Skeletal muscle satellite cell (primary cell): ENCODE measurements around the gene MMEL1.

Experiments
- H3K27me3 ChIP-seq: 2 replicates; pipeline ENCODE4 v1.7.0; 2013; ENCODE audit warnings: low read length; ENCODE audit not compliant: control insufficient read depth, insufficient read depth
- H3K36me3 ChIP-seq: 2 replicates; pipeline ENCODE4 v1.7.0; 2013; ENCODE audit warnings: mild to moderate bottlenecking, control low read depth, low read length; ENCODE audit not compliant: insufficient read depth
- H3K4me1 ChIP-seq: 2 replicates; pipeline ENCODE4 v1.7.0; 2013; ENCODE audit warnings: low read length; ENCODE audit not compliant: control insufficient read depth, insufficient read depth
- H3K4me2 ChIP-seq: 2 replicates; pipeline ENCODE4 v1.7.0; 2013; ENCODE audit warnings: mild to moderate bottlenecking, low read length
- H3K4me3 ChIP-seq: 2 replicates; pipeline ENCODE4 v1.7.0; 2013; ENCODE audit warnings: low read length
- H3K9ac ChIP-seq: 2 replicates; pipeline ENCODE4 v1.7.0; 2013; ENCODE audit warnings: mild to moderate bottlenecking, low read depth, low read length, moderate library complexity
- H3K9me3 ChIP-seq: replicated peaks from 2 replicates; pipeline ENCODE4 v1.7.0; 2013; ENCODE audit warnings: mild to moderate bottlenecking, control low read depth, low read length

MMEL1 gene

GRCh38 chr1:2606881-2607621 lies 25.8 kb downstream of the MMEL1 start:
- Histone ChIP-seq H3K9me3 (no peaks in the 10 kb centered on the region), H3K4me2 (no peak overlapping the region), H3K4me1 (no peaks in the 10 kb centered on the region), H3K4me3 (no peak overlapping the region), H3K27me3 (peaks cover 16% of the 10 kb centered on the region), H3K36me3 (no peaks in the 10 kb centered on the region), H3K9ac (no peak overlapping the region)

GRCh38 chr1:2606396-2606880 lies 26.4 kb downstream of the MMEL1 start:
- no peaks in the 10 kb centered on the region for H3K4me1 ChIP-seq
- peaks cover 16% of the 10 kb centered on the region for H3K27me3 ChIP-seq
- no peaks in the 10 kb centered on the region for H3K36me3 ChIP-seq
- no peak overlapping the region for H3K4me3 ChIP-seq
- no peak overlapping the region for H3K4me2 ChIP-seq
- no peaks in the 10 kb centered on the region for H3K9me3 ChIP-seq
- H3K9ac ChIP-seq = no peak overlapping the region

GRCh38 chr1:2605509-2606395 lies 27.1 kb downstream of the MMEL1 start:
- no peaks in the 10 kb centered on the region for H3K36me3 ChIP-seq
- no peak overlapping the region for H3K9ac ChIP-seq
- H3K4me2 ChIP-seq = no peak overlapping the region
- H3K4me3 ChIP-seq = no peak overlapping the region
- H3K27me3 ChIP-seq = peaks cover 16% of the 10 kb centered on the region
- H3K9me3 ChIP-seq = no peaks in the 10 kb centered on the region
- no peaks in the 10 kb centered on the region for H3K4me1 ChIP-seq

- Histone ChIP-seq H3K27me3 (peaks cover 9% of the 10 kb centered on the region), H3K4me2 (no peak overlapping the region), H3K4me3 (no peak overlapping the region), H3K4me1 (no peaks in the 10 kb centered on the region), H3K36me3 (no peaks in the 10 kb centered on the region), H3K9me3 (no peaks in the 10 kb centered on the region), H3K9ac (no peak overlapping the region)
These were observed 27.8 kb downstream of the MMEL1 start for GRCh38 chr1:2604844-2605508.

- peaks cover 9% of the 10 kb centered on the region for H3K27me3 ChIP-seq
- no peak overlapping the region for H3K4me3 ChIP-seq
- no peak overlapping the region for H3K4me2 ChIP-seq
- no peaks in the 10 kb centered on the region for H3K36me3 ChIP-seq
- no peak overlapping the region for H3K9ac ChIP-seq
- no peaks in the 10 kb centered on the region for H3K9me3 ChIP-seq
- no peaks in the 10 kb centered on the region for H3K4me1 ChIP-seq
These were observed 28.5 kb downstream of the MMEL1 start for GRCh38 chr1:2604156-2604843.

- no peak overlapping the region for H3K9ac ChIP-seq
- no peaks in the 10 kb centered on the region for H3K36me3 ChIP-seq
- H3K9me3 ChIP-seq = no peaks in the 10 kb centered on the region
- no peaks in the 10 kb centered on the region for H3K4me1 ChIP-seq
- H3K4me2 ChIP-seq = no peak overlapping the region
- H3K4me3 ChIP-seq = no peak overlapping the region
- peaks cover 9% of the 10 kb centered on the region for H3K27me3 ChIP-seq
These were observed 29.2 kb downstream of the MMEL1 start for GRCh38 chr1:2603521-2604155.

GRCh38 chr1:2602866-2603520 lies 29.8 kb downstream of the MMEL1 start:
- Histone ChIP-seq H3K9me3 (no peaks in the 10 kb centered on the region), H3K27me3 (peaks cover 9% of the 10 kb centered on the region), H3K4me3 (no peak overlapping the region), H3K4me2 (no peak overlapping the region), H3K36me3 (no peaks in the 10 kb centered on the region), H3K9ac (no peak overlapping the region), H3K4me1 (no peaks in the 10 kb centered on the region)

GRCh38 chr1:2602311-2602835 lies 30.4 kb downstream of the MMEL1 start:
- no peak overlapping the region for H3K4me3 ChIP-seq
- no peaks in the 10 kb centered on the region for H3K4me1 ChIP-seq
- no peak overlapping the region for H3K4me2 ChIP-seq
- no peaks in the 10 kb centered on the region for H3K36me3 ChIP-seq
- H3K27me3 ChIP-seq = peaks cover 9% of the 10 kb centered on the region
- no peak overlapping the region for H3K9ac ChIP-seq
- H3K9me3 ChIP-seq = no peaks in the 10 kb centered on the region

- H3K4me2 ChIP-seq = no peak overlapping the region
- H3K9ac ChIP-seq = no peak overlapping the region
- no peaks in the 10 kb centered on the region for H3K9me3 ChIP-seq
- no peaks in the 10 kb centered on the region for H3K36me3 ChIP-seq
- no peak overlapping the region for H3K4me3 ChIP-seq
- peaks cover 9% of the 10 kb centered on the region for H3K27me3 ChIP-seq
- no peaks in the 10 kb centered on the region for H3K4me1 ChIP-seq
These were observed 31.0 kb downstream of the MMEL1 start for GRCh38 chr1:2601721-2602303.

GRCh38 chr1:2598329-2598931 lies 34.4 kb downstream of the MMEL1 start:
- H3K4me1 ChIP-seq = peaks cover 8% of the 10 kb centered on the region
- H3K9me3 ChIP-seq = no peaks in the 10 kb centered on the region
- H3K4me3 ChIP-seq = no peak overlapping the region
- no peaks in the 10 kb centered on the region for H3K36me3 ChIP-seq
- peaks cover 9% of the 10 kb centered on the region for H3K27me3 ChIP-seq
- no peak overlapping the region for H3K4me2 ChIP-seq
- no peak overlapping the region for H3K9ac ChIP-seq
